Measurements from ENCODE around the gene BTF3L4. TPM values are rescaled to one million over a fixed set of nuclear protein-coding genes. Genes with fewer than 3 reads are reported as not detected.

Gene BTF3L4
- total RNA-seq = 75.6 and 81.3 TPM in 2 replicates

GRCh38 chr1:52056163-52056936 lies at the start of gene BTF3L4:
TSS of gene BTF3L4 (plus strand) at chr1:52056295. CDS start at chr1:52059848, 3,553 bp downstream.

DNA sequence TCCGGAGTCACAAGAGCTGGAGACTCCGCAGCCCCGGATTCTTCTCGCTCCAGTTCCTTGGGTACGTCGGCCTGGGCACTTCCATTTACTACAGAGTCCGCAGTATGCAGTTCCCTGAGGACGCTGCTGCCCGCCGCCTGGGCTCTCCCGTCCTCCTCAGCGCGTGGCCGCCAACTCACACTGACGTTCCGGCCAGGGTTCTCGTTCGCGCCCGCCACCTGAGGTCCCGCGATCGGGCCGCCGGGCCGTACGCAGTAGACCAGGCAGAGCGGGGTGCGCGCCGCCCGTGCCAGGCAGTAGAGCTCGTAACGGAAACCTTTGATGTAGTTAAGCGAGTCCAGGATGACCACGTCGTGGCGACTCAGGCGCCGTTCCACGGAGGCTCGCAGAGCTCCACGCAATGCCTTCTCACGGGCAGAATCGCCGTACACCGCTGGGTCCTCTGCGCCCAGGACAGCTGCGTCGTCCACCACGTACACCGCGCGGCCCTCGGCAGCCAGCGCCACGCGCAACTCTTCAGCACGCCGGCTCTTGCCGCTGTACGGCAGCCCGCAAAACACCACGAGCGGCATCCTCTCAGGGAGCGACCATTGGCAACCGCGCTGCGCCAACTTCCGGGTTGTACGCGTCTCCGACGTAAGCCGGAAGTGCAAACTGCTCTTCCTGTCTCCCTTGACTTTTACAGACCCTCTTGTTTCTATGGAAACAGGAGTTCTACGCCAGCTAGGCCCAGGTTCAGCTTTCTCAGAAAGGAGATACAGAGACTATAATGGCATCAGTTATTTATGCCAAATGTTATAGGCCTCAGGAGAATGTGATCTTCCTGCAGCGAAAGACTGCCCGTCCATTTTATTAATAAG lies 22.7 kb upstream of the BTF3L4 start, which contains the start of gene KTI12:
Gene KTI12 (minus strand): TSS at position 621 of the 860 bp plus-strand sequence. CDS start 49 bp downstream, at position 572.

DNA sequence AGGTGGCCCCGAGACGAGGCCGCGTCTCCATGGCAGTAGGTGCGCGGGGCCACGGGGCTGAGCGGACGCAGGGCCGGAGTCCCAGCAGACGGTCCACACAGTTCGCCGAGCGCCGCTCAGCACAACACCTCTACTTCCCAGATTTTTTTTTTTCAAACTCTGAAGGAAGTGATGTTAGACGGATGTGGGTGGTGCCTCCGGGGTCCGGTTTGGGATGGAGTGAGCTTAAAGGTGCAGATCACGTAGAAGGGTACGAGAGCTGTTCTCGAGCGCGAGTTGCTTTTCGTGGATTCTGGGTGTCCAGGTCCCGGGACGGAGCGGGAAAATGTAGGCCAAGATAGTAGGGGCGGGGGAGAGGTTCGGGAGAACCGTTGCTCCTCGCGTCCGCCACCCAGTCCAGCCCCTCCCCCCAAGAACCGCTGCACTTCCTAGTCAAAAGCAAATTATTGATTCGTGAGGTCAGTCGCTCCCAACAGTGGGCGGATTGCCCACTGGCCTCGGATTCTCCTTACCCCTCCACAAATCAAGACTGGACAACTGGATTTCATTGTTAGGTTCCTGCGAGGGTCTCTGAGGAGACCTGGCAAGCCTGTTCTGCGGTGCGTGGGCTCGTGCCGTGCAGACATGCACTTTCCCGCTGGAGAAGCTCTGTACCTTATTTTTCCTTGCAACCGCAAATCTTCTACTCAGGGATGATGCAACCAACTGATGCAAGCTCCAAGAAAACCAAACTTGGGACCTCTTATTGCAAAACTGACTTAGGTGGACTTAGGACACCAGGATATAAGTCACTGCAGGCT lies 829 bp upstream of the BTF3L4 start, which contains the start of gene TXNDC12:
Gene TXNDC12 (minus strand): TSS at position 126 of the 800 bp plus-strand sequence. CDS start 95 bp downstream, at position 31.

Other genes with a start within 250 kb of the BTF3L4 start
- gene NRDC, start 177.6 kb upstream of the BTF3L4 start, total RNA-seq = 76.5 and 86.9 TPM in 2 replicates
- gene RAB3B, start 65.6 kb upstream of the BTF3L4 start, total RNA-seq = 7.2 and 7.9 TPM in 2 replicates
- 12.5 and 14.2 TPM in 2 replicates for gene KTI12, start 22.5 kb upstream of the BTF3L4 start, total RNA-seq
- gene TXNDC12, start 1.1 kb upstream of the BTF3L4 start, total RNA-seq = 47.0 and 49.3 TPM in 2 replicates
- gene ZFYVE9, start 85.8 kb downstream of the BTF3L4 start, total RNA-seq = 35.9 and 48.6 TPM in 2 replicates